Karpas-422 (cell line): ENCODE results near the gene DUSP14. TPM values are rescaled to one million over a fixed set of nuclear protein-coding genes. Genes with fewer than 3 reads are reported as not detected.

ENCODE experiments used
- DNase-seq: peaks from one replicate; pipeline ENCODE4 v3.0.0-alpha.2; 2015
- H2AFZ ChIP-seq: fragments of 200-600 bp; sonication (generic); 2 replicates; pipeline ENCODE4 v1.6.1; 2014; ENCODE audit warnings: antibody characterized with exemption, low read length, mixed read lengths
- H3K27ac ChIP-seq: fragments of 200-600 bp; sonication (generic); 2 replicates; pipeline ENCODE4 v1.5.1; 2014; ENCODE audit warnings: mild to moderate bottlenecking, low read length, moderate library complexity
- H3K27me3 ChIP-seq: fragments of 200-600 bp; sonication (generic); 2 replicates; pipeline ENCODE4 v1.6.1; 2014; ENCODE audit warnings: low read length, mixed read lengths
- H3K36me3 ChIP-seq: fragments of 200-600 bp; sonication (generic); 2 replicates; pipeline ENCODE4 v1.6.1; 2014; ENCODE audit warnings: low read length, mixed read lengths; ENCODE audit not compliant: insufficient read depth
- H3K4me1 ChIP-seq: fragments of 200-600 bp; sonication (generic); 2 replicates; pipeline ENCODE4 v1.6.1; 2014; ENCODE audit warnings: mild to moderate bottlenecking, low read length, mixed read lengths
- H3K4me2 ChIP-seq: fragments of 200-600 bp; sonication (generic); 2 replicates; pipeline ENCODE4 v1.6.1; 2014; ENCODE audit warnings: low read length, low read depth, mild to moderate bottlenecking; ENCODE audit not compliant: poor library complexity, severe bottlenecking
- H3K4me3 ChIP-seq: fragments of 200-600 bp; sonication (generic); 2 replicates; pipeline ENCODE4 v1.5.1; 2014; ENCODE audit warnings: mild to moderate bottlenecking, antibody characterized with exemption, low read length, mixed read lengths
- H3K79me2 ChIP-seq: fragments of 200-600 bp; sonication (generic); 2 replicates; pipeline ENCODE4 v1.6.1; 2014; ENCODE audit warnings: mild to moderate bottlenecking, low read length, mixed read lengths
- H3K9ac ChIP-seq: fragments of 200-600 bp; sonication (generic); 2 replicates; pipeline ENCODE4 v1.6.0; 2014; ENCODE audit warnings: low read length
- H3K9me2 ChIP-seq: fragments of 200-600 bp; sonication (generic), shearing (Covaris generic); replicated peaks from 2 replicates; pipeline ENCODE4 v1.6.0; 2014; ENCODE audit warnings: mild to moderate bottlenecking, low read length, moderate library complexity; ENCODE audit not compliant: insufficient read depth
- H3K9me3 ChIP-seq: fragments of 300-700, 200-600 bp; sonication (generic); 2 replicates; pipeline ENCODE4 v1.6.1; 2014; ENCODE audit warnings: low read length, mixed read lengths
- H4K20me1 ChIP-seq: fragments of 200-600 bp; sonication (generic); 2 replicates; pipeline ENCODE4 v1.6.1; 2014; ENCODE audit warnings: mild to moderate bottlenecking, antibody characterized with exemption, low read length, low read depth; ENCODE audit not compliant: insufficient read depth
- total RNA-seq: library from RNA; depleted of rRNA; stranded (reverse); fragments of >200 nt; shearing (Covaris generic); gene quantifications from 2 replicates; pipeline ENCODE4 v1.2.3, GENCODE V29; 2014; ENCODE audit warnings: low replicate concordance

Gene DUSP14
- total RNA-seq, 1 experiment from 2014 or later: 12.2 TPM

DNA sequence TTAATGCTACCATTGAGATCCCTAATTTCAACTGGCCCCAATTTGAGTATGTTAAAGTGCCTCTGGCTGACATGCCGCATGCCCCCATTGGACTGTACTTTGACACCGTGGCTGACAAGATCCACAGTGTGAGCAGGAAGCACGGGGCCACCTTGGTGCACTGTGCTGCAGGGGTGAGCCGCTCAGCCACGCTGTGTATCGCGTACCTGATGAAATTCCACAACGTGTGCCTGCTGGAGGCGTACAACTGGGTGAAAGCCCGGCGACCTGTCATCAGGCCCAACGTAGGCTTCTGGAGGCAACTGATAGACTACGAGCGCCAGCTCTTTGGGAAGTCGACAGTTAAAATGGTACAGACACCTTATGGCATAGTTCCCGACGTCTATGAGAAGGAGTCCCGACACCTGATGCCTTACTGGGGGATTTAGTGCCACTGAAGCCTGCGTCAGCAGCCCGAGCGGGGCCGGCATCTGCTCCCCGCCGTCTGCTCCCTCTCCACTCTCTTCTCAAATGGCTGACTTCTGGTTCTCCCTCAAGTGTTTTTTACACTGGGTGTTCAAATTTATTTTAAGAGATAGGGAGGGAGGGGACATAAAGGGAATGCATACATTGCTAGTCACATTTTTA is 22.9 kb downstream of the DUSP14 start:
- Histone ChIP-seq H3K4me1 (peaks cover 10% of the 10 kb centered on the region), H3K9ac (no peak overlapping the region), H3K27ac (no peak overlapping the region), H3K9me2 (no peaks in the 10 kb centered on the region), H3K36me3 (peaks cover 6% of the 10 kb centered on the region; the same call in 1 of the 2 replicates), H3K27me3 (no peaks in the 10 kb centered on the region), H3K4me2 (no peak overlapping the region), H3K9me3 (no peaks in the 10 kb centered on the region), H2AFZ (no peak overlapping the region), H4K20me1 (no peaks in the 10 kb centered on the region), H3K4me3 (no peak overlapping the region), H3K79me2 (peaks cover 3% of the 10 kb centered on the region; the same call in 1 of the 2 replicates)
- DNase-seq: no peak

DNA sequence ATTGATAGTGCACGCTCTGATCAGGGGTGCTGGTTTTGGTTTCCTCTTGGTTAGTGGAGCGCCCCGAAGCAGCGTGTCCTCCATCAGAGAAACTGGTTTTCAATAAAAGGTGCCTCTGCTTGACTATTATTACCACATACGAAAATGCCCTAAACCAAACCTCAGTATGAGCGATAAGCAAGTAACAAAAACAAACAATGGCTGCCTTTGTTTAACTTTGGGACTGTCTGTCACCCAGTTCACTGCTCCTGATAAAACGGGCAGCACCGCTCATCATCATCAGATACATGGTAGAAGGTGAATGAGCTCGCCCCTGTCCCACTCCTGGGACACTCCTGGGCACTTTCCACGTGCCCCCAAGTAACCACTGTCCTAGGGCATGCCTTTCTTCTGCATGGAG is 24.0 kb downstream of the DUSP14 start:
- Histone ChIP-seq H4K20me1 (no peaks in the 10 kb centered on the region), H2AFZ (no peak overlapping the region), H3K4me1 (peaks cover 10% of the 10 kb centered on the region), H3K9me3 (no peaks in the 10 kb centered on the region), H3K79me2 (no peaks in the 10 kb centered on the region), H3K4me3 (no peak overlapping the region), H3K9ac (no peak overlapping the region), H3K27ac (no peak overlapping the region), H3K27me3 (no peaks in the 10 kb centered on the region), H3K9me2 (no peaks in the 10 kb centered on the region), H3K36me3 (peaks cover 11% of the 10 kb centered on the region; the same call in 1 of the 2 replicates), H3K4me2 (no peak overlapping the region)
- DNase-seq: no peak

DNA sequence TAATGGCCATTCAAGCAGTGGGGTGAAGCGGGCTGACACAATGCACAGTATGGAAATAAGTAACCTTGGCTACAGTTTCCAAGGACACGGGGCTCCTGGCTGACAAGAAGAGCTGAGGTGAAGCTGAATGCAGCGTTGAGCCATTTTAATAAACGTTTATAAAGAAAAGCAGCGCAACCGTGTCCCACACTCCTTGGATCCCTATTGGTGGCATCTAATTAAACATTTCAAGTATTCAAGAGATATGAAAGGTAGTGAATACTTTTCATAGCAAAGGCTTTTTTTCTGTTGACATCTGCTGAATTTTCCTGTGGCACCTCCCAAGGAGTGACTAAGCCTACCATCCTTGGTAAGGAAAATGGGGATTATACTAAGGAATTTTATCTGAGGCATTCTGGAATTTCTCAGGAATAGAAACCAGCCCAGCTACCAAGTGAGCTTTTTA is 26.5 kb downstream of the DUSP14 start:
- H3K79me2 ChIP-seq: no peaks in the 10 kb centered on the region
- DNase-seq: no peak
- no peaks in the 10 kb centered on the region for H4K20me1 ChIP-seq
- H3K4me1 ChIP-seq: peaks cover 10% of the 10 kb centered on the region
- peaks cover 15% of the 10 kb centered on the region; the same call in 1 of the 2 replicates for H3K36me3 ChIP-seq
- H3K27ac ChIP-seq: no peak overlapping the region
- no peaks in the 10 kb centered on the region for H3K9me2 ChIP-seq
- no peaks in the 10 kb centered on the region for H3K27me3 ChIP-seq
- H3K4me3 ChIP-seq: no peak overlapping the region
- H2AFZ ChIP-seq: no peak overlapping the region
- H3K9ac ChIP-seq: no peak overlapping the region
- H3K9me3 ChIP-seq: no peaks in the 10 kb centered on the region
- H3K4me2 ChIP-seq: no peak overlapping the region

DNA sequence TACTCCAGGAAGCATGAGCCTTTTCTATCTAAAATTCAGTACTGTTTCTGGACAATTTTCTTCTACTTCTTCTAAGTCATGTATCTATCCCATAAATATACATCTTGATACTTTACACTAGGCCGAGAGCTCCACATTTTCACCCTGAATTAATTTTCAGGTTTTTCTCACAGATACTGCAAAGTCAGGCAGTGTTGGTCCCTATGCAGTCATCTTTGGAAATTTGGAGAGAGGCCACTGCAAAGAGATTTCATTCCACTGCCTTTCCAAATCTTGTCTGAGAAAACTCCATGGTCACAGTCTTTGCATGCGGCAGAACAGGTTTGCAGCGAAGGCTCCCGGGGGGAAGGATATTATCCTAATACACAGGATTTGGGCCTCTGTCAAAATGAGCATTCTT is 28.2 kb downstream of the DUSP14 start:
- Histone ChIP-seq H3K36me3 (peaks cover 15% of the 10 kb centered on the region; the same call in 1 of the 2 replicates), H3K79me2 (no peaks in the 10 kb centered on the region), H3K4me3 (no peak overlapping the region), H2AFZ (no peak overlapping the region), H3K9ac (no peak overlapping the region), H3K9me3 (no peaks in the 10 kb centered on the region), H3K4me1 (peaks cover 10% of the 10 kb centered on the region), H3K9me2 (no peaks in the 10 kb centered on the region), H3K27ac (no peak overlapping the region), H4K20me1 (no peaks in the 10 kb centered on the region), H3K4me2 (no peak overlapping the region), H3K27me3 (no peaks in the 10 kb centered on the region)
- DNase-seq: no peak

DNA sequence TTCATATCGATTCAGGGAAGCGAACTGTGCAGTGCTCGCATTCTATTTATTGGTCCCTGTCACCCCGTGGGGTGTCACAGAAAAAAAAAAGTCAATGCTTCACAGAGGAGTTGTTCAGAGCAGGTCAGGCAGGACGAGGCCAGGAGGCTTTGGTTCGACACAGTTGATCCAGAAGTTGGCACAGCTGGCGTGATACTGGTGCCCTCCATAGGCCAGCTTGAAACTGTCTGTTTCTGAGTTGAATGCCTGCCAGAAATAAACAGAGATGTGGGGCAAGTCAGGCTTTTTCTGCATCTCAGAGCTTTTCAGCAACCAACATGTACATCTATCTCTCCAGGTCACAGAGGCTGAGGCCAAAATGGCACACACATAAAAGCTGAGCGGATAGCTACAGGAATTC is 29.1 kb downstream of the DUSP14 start:
- H3K27me3 ChIP-seq: no peaks in the 10 kb centered on the region
- no peak overlapping the region for H2AFZ ChIP-seq
- no peaks in the 10 kb centered on the region for H3K79me2 ChIP-seq
- no peak overlapping the region for H3K27ac ChIP-seq
- no peaks in the 10 kb centered on the region for H4K20me1 ChIP-seq
- no peaks in the 10 kb centered on the region for H3K9me3 ChIP-seq
- H3K4me3 ChIP-seq: no peak overlapping the region
- no peak overlapping the region for H3K9ac ChIP-seq
- no peaks in the 10 kb centered on the region for H3K9me2 ChIP-seq
- no peak for DNase-seq
- peaks cover 10% of the 10 kb centered on the region for H3K4me1 ChIP-seq
- H3K36me3 ChIP-seq: peaks cover 13% of the 10 kb centered on the region; the same call in 1 of the 2 replicates
- H3K4me2 ChIP-seq: no peak overlapping the region

DNA sequence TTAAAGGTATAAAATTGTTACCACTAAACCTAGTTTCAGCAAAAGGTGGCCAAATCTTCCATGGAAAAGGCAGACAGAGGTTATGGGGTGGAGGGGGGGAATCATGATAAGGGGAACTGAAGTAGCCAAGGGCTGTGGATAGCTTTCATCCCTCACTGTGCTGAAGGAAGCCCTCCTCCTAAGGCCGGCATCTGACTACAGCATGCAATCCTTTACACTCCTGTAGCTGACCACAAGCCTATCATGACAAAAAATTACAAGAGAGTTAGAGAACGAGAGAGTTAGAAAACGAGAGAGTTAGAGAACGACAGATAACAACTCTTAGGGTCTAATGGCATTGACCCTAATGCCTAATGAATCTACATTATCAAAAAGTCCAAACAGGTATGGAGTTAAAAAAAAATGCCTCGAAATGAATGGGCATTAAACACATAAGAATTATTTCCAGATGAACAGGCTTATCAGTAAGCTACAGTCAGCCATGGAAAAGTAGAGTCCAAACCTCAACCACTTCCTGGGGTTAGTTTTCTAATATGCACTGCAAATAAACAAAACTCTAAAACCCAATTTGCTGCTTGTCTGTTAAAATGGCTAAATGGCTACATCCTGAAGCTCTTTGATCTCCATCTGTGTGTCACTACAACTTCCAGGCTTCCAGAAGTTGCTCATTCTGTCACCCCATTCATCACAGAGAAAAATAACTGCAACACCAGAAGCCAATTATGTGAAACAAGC is 29.7 kb downstream of the DUSP14 start:
- peaks cover 9% of the 10 kb centered on the region; the same call in 1 of the 2 replicates for H3K36me3 ChIP-seq

DNA sequence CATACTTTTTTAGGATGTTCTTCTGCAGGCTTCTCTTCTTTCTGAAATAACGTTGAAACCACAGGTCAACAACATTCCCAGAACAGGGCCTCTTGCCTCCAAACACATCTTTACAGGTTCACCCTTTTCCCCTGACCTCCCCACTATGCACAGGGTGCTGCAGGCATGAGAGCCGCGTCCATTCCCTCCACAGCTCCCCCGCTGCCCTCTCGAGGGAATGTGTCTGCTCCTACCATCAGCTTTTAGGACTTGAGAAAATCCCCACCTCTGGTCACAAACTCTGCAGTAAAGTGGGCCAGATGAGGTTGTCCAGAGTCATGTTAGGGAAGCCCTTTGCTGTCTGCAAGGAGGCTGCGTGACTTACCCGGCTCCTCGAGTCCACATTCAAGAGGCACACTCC is 30.5 kb downstream of the DUSP14 start:
- Histone ChIP-seq H3K4me1 (peaks cover 10% of the 10 kb centered on the region), H3K27ac (no peak overlapping the region), H4K20me1 (no peaks in the 10 kb centered on the region), H3K27me3 (no peaks in the 10 kb centered on the region), H3K9ac (no peak overlapping the region), H3K4me3 (no peak overlapping the region), H3K79me2 (no peaks in the 10 kb centered on the region), H3K36me3 (peaks cover 9% of the 10 kb centered on the region; the same call in 1 of the 2 replicates), H2AFZ (no peak overlapping the region), H3K9me2 (no peaks in the 10 kb centered on the region), H3K4me2 (no peak overlapping the region), H3K9me3 (no peaks in the 10 kb centered on the region)
- no peak for DNase-seq

More for the DNA sequence above, 29.7 kb downstream of the DUSP14 start:
- Histone ChIP-seq H3K4me2 (no peak overlapping the region), H2AFZ (no peak overlapping the region), H3K9me2 (no peaks in the 10 kb centered on the region), H3K4me3 (no peak overlapping the region), H4K20me1 (no peaks in the 10 kb centered on the region), H3K27me3 (no peaks in the 10 kb centered on the region), H3K9me3 (no peaks in the 10 kb centered on the region), H3K4me1 (peaks cover 10% of the 10 kb centered on the region), H3K79me2 (no peaks in the 10 kb centered on the region), H3K27ac (no peak overlapping the region), H3K9ac (no peak overlapping the region)
- DNase-seq: no peak

DNA sequence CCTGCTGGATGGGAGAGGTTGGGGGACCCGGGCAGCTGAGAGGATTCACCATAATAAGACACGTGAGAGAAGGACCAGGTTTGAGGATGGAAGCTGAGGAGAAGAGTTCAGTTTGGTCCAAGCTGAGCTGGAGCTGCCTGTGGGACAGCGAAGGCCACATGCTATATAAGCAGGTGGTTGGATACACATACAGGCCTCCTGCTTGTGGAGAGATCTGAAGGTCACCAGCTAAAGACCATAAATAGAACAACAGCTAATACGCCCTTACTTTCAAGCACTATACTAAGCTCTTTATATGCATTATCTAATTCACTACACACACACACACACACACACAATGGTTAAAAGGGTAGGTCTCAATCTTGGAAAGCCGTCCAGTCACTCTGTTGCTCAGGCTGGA is 32.1 kb downstream of the DUSP14 start:
- H3K9me3 ChIP-seq: no peaks in the 10 kb centered on the region
- H3K36me3 ChIP-seq: peaks cover 9% of the 10 kb centered on the region; the same call in 1 of the 2 replicates
- no peak for DNase-seq
- no peaks in the 10 kb centered on the region for H3K27me3 ChIP-seq
- H3K27ac ChIP-seq: no peak overlapping the region
- H4K20me1 ChIP-seq: no peaks in the 10 kb centered on the region
- no peak overlapping the region for H3K4me2 ChIP-seq
- no peaks in the 10 kb centered on the region for H3K9me2 ChIP-seq
- no peaks in the 10 kb centered on the region for H3K79me2 ChIP-seq
- H3K4me3 ChIP-seq: no peak overlapping the region
- no peak overlapping the region for H2AFZ ChIP-seq
- no peaks in the 10 kb centered on the region for H3K4me1 ChIP-seq
- H3K9ac ChIP-seq: no peak overlapping the region
